HepG2 (cell line): Measurements from ENCODE around the gene KIF26B.

ENCODE experiments used
- CEBPB ChIP-seq: IDR thresholded peaks from 2 replicates; pipeline ENCODE4 v1.6.1; 2011; ENCODE audit warnings: low read depth, low read length, improper control_type of control experiment, borderline replicate concordance
- CTCF ChIP-seq: sonication (generic); formaldehyde crosslinking; IDR thresholded peaks from 2 replicates; pipeline ENCODE4 v1.5.0; 2020; ENCODE audit warnings: mild to moderate bottlenecking, missing genetic modification reagents, moderate library complexity
- ETV5 ChIP-seq: IDR thresholded peaks from 2 replicates; pipeline ENCODE4 v1.6.1; 2018; ENCODE audit warnings: missing biosample characterization, missing genetic modification reagents, inconsistent platforms, borderline replicate concordance
- HDAC6 ChIP-seq: fragments of 200-600 bp; sonication (generic); IDR thresholded peaks from 2 replicates; pipeline ENCODE4 v1.7.0; 2017; ENCODE audit warnings: mild to moderate bottlenecking, antibody characterized with exemption, low read length, low read depth
- MED13 ChIP-seq: sonication (generic); formaldehyde crosslinking; IDR thresholded peaks from 2 replicates; pipeline ENCODE4 v1.5.0; 2020; ENCODE audit warnings: missing genetic modification reagents
- PATZ1 ChIP-seq: sonication (generic); formaldehyde crosslinking; IDR thresholded peaks from 2 replicates; pipeline ENCODE4 v1.4.0; 2020; ENCODE audit warnings: missing genetic modification reagents
- RELA ChIP-seq: sonication (generic); formaldehyde crosslinking; IDR thresholded peaks from 2 replicates; pipeline ENCODE4 v1.4.0; 2020; ENCODE audit warnings: missing genetic modification reagents
- ZBTB44 ChIP-seq: sonication (generic); formaldehyde crosslinking; IDR thresholded peaks from 2 replicates; pipeline ENCODE4 v1.4.0; 2020; ENCODE audit warnings: missing genetic modification reagents
- ZNF180 ChIP-seq: sonication (generic); formaldehyde crosslinking; IDR thresholded peaks from 2 replicates; pipeline ENCODE4 v1.4.0; 2020; ENCODE audit warnings: low read depth, missing genetic modification reagents, borderline replicate concordance
- ZNF280D ChIP-seq: sonication (generic); formaldehyde crosslinking; IDR thresholded peaks from 2 replicates; pipeline ENCODE4 v1.5.1; 2020; ENCODE audit warnings: mild to moderate bottlenecking, missing genetic modification reagents
- ZNF687 ChIP-seq: sonication (generic); formaldehyde crosslinking; IDR thresholded peaks from 2 replicates; pipeline ENCODE4 v1.5.1; 2020; ENCODE audit warnings: mild to moderate bottlenecking, missing genetic modification reagents, moderate library complexity

GRCh38 chr1:245279346-245279745 is 124.6 kb downstream of the KIF26B start:
- no peak for TF ChIP-seq MED13 (CRISPR knock-in tag)
- no peak for TF ChIP-seq RELA (CRISPR knock-in tag)
- TF ChIP-seq ZNF687 = no peak
- no peak for TF ChIP-seq ZBTB44 (CRISPR knock-in tag)
- TF ChIP-seq ZNF280D (CRISPR knock-in tag) = no peak
- no peak for TF ChIP-seq ETV5 (CRISPR knock-in tag)
- no peak for TF ChIP-seq ZNF180 (CRISPR knock-in tag)
- TF ChIP-seq HDAC6 = no peak
- no peak for TF ChIP-seq CTCF (CRISPR knock-in tag)
- no peak for TF ChIP-seq PATZ1 (CRISPR knock-in tag)
- no peak for TF ChIP-seq CEBPB
